SK-N-SH treated with all-trans-retinoic acid at 6 μM for 48 hours (cell line): ENCODE results near the gene DMBT1.

Source experiments
- ATAC-seq: fragments of 200-7000 bp; cut with Tn5 transposase; 3 replicates; pipeline ENCODE4 v1.9.1; 2020; ENCODE audit warnings: mild to moderate bottlenecking, moderate library complexity
- ARNTL ChIP-seq: fragments of 450-650 bp; formaldehyde crosslinking; IDR thresholded peaks from 2 replicates; pipeline ENCODE4 v1.5.0; 2020; ENCODE audit warnings: low read depth, mild to moderate bottlenecking, moderate library complexity, borderline replicate concordance
- CSDC2 ChIP-seq: fragments of 250-450 bp; sonication (Bioruptor Pico); IDR thresholded peaks from 2 replicates; pipeline ENCODE4 v1.5.0; 2020; ENCODE audit warnings: mild to moderate bottlenecking, moderate library complexity
- ESRRG ChIP-seq: fragments of 250-450 bp; sonication (Bioruptor Pico); IDR thresholded peaks from 2 replicates; pipeline ENCODE4 v1.6.1; 2021; ENCODE audit warnings: mild to moderate bottlenecking
- GLIS3 ChIP-seq: fragments of 250-450 bp; sonication (Bioruptor Pico); IDR thresholded peaks from 2 replicates; pipeline ENCODE4 v1.5.0; 2020; ENCODE audit warnings: mild to moderate bottlenecking, moderate library complexity
- ISL1 ChIP-seq: fragments of 250-450 bp; sonication (Bioruptor Pico); IDR thresholded peaks from 2 replicates; pipeline ENCODE4 v2.1.2; 2022; ENCODE audit warnings: mild to moderate bottlenecking, moderate library complexity
- OSR1 ChIP-seq: fragments of 250-450 bp; sonication (Bioruptor Pico); IDR thresholded peaks from 2 replicates; pipeline ENCODE4 v1.8.0; 2022; ENCODE audit warnings: moderate library complexity, mild to moderate bottlenecking, inconsistent platforms
- RARB ChIP-seq: fragments of 250-450 bp; sonication (Bioruptor Pico); IDR thresholded peaks from 2 replicates; pipeline ENCODE4 v1.8.0; 2021; ENCODE audit warnings: mild to moderate bottlenecking, moderate library complexity
- SNAI2 ChIP-seq: fragments of 250-450 bp; sonication (Bioruptor Pico); IDR thresholded peaks from 2 replicates; pipeline ENCODE4 v1.5.0; 2020; ENCODE audit warnings: mild to moderate bottlenecking, moderate library complexity
- ZC3H10 ChIP-seq: fragments of 250-450 bp; sonication (Bioruptor Pico); IDR thresholded peaks from 2 replicates; pipeline ENCODE4 v1.5.1; 2021; ENCODE audit warnings: mild to moderate bottlenecking, moderate library complexity
- ZFP3 ChIP-seq: fragments of 250-450 bp; sonication (Bioruptor Pico); IDR thresholded peaks from 2 replicates; pipeline ENCODE4 v1.5.0; 2020; ENCODE audit warnings: mild to moderate bottlenecking, moderate library complexity
- ZFP30 ChIP-seq: fragments of 450-650 bp; formaldehyde crosslinking; IDR thresholded peaks from 2 replicates; pipeline ENCODE4 v1.5.0; 2022; ENCODE audit warnings: mild to moderate bottlenecking, moderate library complexity
- ZNF565 ChIP-seq: fragments of 450-650 bp; formaldehyde crosslinking; conservative IDR thresholded peaks from 2 replicates; pipeline ENCODE4 v1.5.0; 2020; ENCODE audit warnings: low read depth, mild to moderate bottlenecking, moderate library complexity
- ZNF70 ChIP-seq: fragments of 450-650 bp; formaldehyde crosslinking; IDR thresholded peaks from 2 replicates; pipeline ENCODE4 v1.5.0; 2020; ENCODE audit warnings: mild to moderate bottlenecking, moderate library complexity
- ZNF8 ChIP-seq: fragments of 450-650 bp; formaldehyde crosslinking; IDR thresholded peaks from 2 replicates; pipeline ENCODE4 v1.5.0; 2020; ENCODE audit warnings: mild to moderate bottlenecking, moderate library complexity
- TF ChIP-seq, protein P1 (sequence below): fragments of 250-450 bp; sonication (Bioruptor Pico); IDR thresholded peaks from 2 replicates; pipeline ENCODE4 v1.5.0; 2020; ENCODE audit warnings: mild to moderate bottlenecking, moderate library complexity
- TF ChIP-seq, protein P2 (sequence below): fragments of 250-450 bp; sonication (Bioruptor Pico); IDR thresholded peaks from 2 replicates; pipeline ENCODE4 v1.5.1; 2020; ENCODE audit warnings: low read depth, mild to moderate bottlenecking, moderate library complexity
- TF ChIP-seq, protein P3 (sequence below): fragments of 250-450 bp; sonication (Bioruptor Pico); IDR thresholded peaks from 2 replicates; pipeline ENCODE4 v1.5.1; 2021; ENCODE audit warnings: mild to moderate bottlenecking, moderate library complexity
- TF ChIP-seq, protein P4 (sequence below): fragments of 250-450 bp; sonication (Bioruptor Pico); IDR thresholded peaks from 2 replicates; pipeline ENCODE4 v1.8.0; 2020; ENCODE audit warnings: mild to moderate bottlenecking, moderate library complexity, borderline replicate concordance
- TF ChIP-seq, protein P5 (sequence below): fragments of 250-450 bp; sonication (Bioruptor Pico); IDR thresholded peaks from 2 replicates; pipeline ENCODE4 v1.8.0; 2021; ENCODE audit warnings: low read depth, mild to moderate bottlenecking, moderate library complexity, borderline replicate concordance

The DMBT1 gene

DNA sequence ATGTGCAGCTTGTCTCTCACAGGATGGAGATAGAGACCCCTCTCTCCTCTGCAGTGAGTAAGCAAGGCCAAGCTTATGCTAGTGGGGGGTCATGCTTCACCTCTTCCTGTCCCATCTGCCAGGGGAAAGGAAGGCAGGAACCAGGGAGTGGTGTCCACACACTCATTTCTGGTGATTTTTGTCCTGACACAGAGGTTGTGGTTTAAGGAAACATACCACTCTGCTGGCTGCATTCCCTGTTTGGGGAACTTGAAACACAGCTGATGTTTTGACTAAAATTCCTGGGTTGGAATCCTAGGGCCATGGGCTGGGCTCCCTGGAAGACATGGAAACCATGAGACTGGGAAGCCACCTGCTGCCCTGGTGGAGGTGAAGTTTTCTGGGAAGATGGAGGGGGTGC is 117.7 kb downstream of the DMBT1 start:
- TF ChIP-seq, protein P1, sequence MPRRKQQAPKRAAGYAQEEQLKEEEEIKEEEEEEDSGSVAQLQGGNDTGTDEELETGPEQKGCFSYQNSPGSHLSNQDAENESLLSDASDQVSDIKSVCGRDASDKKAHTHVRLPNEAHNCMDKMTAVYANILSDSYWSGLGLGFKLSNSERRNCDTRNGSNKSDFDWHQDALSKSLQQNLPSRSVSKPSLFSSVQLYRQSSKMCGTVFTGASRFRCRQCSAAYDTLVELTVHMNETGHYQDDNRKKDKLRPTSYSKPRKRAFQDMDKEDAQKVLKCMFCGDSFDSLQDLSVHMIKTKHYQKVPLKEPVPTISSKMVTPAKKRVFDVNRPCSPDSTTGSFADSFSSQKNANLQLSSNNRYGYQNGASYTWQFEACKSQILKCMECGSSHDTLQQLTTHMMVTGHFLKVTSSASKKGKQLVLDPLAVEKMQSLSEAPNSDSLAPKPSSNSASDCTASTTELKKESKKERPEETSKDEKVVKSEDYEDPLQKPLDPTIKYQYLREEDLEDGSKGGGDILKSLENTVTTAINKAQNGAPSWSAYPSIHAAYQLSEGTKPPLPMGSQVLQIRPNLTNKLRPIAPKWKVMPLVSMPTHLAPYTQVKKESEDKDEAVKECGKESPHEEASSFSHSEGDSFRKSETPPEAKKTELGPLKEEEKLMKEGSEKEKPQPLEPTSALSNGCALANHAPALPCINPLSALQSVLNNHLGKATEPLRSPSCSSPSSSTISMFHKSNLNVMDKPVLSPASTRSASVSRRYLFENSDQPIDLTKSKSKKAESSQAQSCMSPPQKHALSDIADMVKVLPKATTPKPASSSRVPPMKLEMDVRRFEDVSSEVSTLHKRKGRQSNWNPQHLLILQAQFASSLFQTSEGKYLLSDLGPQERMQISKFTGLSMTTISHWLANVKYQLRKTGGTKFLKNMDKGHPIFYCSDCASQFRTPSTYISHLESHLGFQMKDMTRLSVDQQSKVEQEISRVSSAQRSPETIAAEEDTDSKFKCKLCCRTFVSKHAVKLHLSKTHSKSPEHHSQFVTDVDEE, result no peak
- TF ChIP-seq, protein P2, sequence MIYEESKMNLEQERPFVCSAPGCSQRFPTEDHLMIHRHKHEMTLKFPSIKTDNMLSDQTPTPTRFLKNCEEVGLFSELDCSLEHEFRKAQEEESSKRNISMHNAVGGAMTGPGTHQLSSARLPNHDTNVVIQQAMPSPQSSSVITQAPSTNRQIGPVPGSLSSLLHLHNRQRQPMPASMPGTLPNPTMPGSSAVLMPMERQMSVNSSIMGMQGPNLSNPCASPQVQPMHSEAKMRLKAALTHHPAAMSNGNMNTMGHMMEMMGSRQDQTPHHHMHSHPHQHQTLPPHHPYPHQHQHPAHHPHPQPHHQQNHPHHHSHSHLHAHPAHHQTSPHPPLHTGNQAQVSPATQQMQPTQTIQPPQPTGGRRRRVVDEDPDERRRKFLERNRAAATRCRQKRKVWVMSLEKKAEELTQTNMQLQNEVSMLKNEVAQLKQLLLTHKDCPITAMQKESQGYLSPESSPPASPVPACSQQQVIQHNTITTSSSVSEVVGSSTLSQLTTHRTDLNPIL (CRISPR knock-in tag), result no peak
- TF ChIP-seq ARNTL (CRISPR knock-in tag), result no peak
- TF ChIP-seq GLIS3 (CRISPR knock-in tag), result no peak
- no peak for TF ChIP-seq ZC3H10 (CRISPR knock-in tag)
- no peak for TF ChIP-seq ZFP30 (CRISPR knock-in tag)
- no peak for TF ChIP-seq OSR1 (CRISPR knock-in tag)
- TF ChIP-seq RARB (CRISPR knock-in tag), result no peak
- TF ChIP-seq, protein P3, sequence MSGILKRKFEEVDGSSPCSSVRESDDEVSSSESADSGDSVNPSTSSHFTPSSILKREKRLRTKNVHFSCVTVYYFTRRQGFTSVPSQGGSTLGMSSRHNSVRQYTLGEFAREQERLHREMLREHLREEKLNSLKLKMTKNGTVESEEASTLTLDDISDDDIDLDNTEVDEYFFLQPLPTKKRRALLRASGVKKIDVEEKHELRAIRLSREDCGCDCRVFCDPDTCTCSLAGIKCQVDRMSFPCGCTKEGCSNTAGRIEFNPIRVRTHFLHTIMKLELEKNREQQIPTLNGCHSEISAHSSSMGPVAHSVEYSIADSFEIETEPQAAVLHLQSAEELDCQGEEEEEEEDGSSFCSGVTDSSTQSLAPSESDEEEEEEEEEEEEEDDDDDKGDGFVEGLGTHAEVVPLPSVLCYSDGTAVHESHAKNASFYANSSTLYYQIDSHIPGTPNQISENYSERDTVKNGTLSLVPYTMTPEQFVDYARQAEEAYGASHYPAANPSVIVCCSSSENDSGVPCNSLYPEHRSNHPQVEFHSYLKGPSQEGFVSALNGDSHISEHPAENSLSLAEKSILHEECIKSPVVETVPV (CRISPR knock-in tag), result no peak
- TF ChIP-seq, all 23 proteins: peak for 0
- no peak for ATAC-seq

DNA sequence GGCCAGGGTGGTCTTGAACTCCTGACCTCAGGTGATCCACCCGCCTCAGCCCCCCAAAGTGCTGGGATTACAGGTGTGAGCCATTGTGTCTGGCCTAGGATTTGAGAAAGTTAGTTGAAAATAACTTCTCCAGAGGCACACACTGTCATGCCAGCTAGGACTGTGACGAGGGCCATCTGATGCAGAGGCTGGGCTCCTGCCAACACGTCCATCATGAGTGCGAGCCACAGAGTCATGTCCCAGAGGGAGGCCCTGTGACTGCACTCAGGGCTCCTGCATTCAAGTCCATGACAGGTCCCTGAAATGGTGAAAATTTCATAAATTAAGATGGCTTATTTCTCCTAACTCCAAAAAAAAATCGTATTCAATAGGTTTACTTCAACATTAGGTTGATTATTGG is 122.0 kb downstream of the DMBT1 start:
- TF ChIP-seq CSDC2 (CRISPR knock-in tag) (no peak), ZNF565 (no peak), ZNF8 (CRISPR knock-in tag) (no peak), SNAI2 (CRISPR knock-in tag) (no peak), ARNTL (CRISPR knock-in tag) (no peak), ISL1 (CRISPR knock-in tag) (no peak), ESRRG (CRISPR knock-in tag) (no peak), ZFP3 (CRISPR knock-in tag) (no peak), ZNF70 (CRISPR knock-in tag) (no peak), GLIS3 (CRISPR knock-in tag) (no peak)
- TF ChIP-seq, protein P3 (CRISPR knock-in tag), result no peak
- TF ChIP-seq, protein P4, sequence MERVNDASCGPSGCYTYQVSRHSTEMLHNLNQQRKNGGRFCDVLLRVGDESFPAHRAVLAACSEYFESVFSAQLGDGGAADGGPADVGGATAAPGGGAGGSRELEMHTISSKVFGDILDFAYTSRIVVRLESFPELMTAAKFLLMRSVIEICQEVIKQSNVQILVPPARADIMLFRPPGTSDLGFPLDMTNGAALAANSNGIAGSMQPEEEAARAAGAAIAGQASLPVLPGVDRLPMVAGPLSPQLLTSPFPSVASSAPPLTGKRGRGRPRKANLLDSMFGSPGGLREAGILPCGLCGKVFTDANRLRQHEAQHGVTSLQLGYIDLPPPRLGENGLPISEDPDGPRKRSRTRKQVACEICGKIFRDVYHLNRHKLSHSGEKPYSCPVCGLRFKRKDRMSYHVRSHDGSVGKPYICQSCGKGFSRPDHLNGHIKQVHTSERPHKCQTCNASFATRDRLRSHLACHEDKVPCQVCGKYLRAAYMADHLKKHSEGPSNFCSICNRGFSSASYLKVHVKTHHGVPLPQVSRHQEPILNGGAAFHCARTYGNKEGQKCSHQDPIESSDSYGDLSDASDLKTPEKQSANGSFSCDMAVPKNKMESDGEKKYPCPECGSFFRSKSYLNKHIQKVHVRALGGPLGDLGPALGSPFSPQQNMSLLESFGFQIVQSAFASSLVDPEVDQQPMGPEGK (CRISPR knock-in tag), result no peak
- TF ChIP-seq, all 23 proteins: peak for 0
- ATAC-seq, result no peak

DNA sequence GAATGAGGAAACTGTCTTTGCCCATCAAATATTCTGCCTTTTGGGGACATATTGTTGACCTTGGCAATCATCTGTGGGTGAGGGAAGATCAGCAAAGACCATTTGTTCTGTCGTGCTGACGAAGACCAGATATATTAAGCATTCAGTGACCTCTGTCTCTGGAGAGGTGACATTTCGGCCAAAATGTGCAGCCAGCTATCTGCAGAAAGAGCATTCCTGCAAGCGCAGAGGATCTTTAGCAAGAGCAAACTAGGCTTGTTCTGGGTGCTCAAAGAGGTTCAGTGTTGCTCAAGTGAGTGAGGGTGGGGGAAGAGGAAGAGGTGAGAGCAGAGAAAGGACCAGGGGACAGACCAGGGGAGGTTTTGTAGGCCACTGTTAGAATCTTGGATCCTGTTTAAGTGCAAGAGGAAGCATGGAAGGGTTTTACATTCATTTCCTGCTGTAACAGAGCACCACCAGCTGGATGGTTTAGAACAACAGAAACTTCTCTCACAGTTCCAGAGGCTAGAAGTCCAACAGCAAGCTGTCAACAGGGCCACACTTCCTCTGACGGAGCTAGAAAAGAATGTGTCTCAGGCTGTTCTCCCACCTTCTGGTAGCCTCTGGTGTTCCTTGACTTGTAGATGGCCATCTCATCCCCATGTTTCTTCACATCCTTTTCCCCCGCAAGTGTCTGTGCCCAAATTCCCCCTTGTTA is 127.9 kb downstream of the DMBT1 start:
- ATAC-seq, result no peak

More for the DNA sequence above, 127.9 kb downstream of the DMBT1 start:
- TF ChIP-seq, protein P4 (CRISPR knock-in tag), result no peak
- TF ChIP-seq, protein P5, sequence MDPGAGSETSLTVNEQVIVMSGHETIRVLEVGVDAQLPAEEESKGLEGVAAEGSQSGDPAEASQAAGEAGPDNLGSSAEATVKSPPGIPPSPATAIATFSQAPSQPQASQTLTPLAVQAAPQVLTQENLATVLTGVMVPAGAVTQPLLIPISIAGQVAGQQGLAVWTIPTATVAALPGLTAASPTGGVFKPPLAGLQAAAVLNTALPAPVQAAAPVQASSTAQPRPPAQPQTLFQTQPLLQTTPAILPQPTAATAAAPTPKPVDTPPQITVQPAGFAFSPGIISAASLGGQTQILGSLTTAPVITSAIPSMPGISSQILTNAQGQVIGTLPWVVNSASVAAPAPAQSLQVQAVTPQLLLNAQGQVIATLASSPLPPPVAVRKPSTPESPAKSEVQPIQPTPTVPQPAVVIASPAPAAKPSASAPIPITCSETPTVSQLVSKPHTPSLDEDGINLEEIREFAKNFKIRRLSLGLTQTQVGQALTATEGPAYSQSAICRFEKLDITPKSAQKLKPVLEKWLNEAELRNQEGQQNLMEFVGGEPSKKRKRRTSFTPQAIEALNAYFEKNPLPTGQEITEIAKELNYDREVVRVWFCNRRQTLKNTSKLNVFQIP (CRISPR knock-in tag), result no peak
- TF ChIP-seq, protein P2 (CRISPR knock-in tag), result no peak
- TF ChIP-seq ZNF565, result no peak
